HCT116 (cell line): ENCODE results near the gene OSBPL8. TPM values are rescaled to one million over a fixed set of nuclear protein-coding genes. Genes with fewer than 3 reads are reported as not detected.

Experiments used
- ATAC-seq: fragments of 200-7000 bp; cut with Tn5 transposase; 2 replicates; pipeline ENCODE4 v1.9.1; 2020; ENCODE audit warnings: mild to moderate bottlenecking, moderate library complexity
- BruUV-seq: library from RNA; stranded (reverse); fragments of 400-500 nt; replicated peaks from 2 replicates; lab custom pipeline; 2021; lab: Mats Ljungman, UMichigan
- CTCF ChIA-PET: fragments of 300-600 bp; sonication (Branson Sonifier 250); formaldehyde crosslinking; loops from one replicate; lab custom pipeline; 2021; ENCODE audit warnings: antibody characterized with exemption; lab: Charles Lee
- POLR2A ChIA-PET: fragments of 300-600, 350-600 bp; sonication (Branson Sonifier 250); formaldehyde crosslinking; loops from one replicate; lab custom pipeline; 2021; ENCODE audit warnings: antibody characterized with exemption; lab: Charles Lee
- RAD21 ChIA-PET, 2 experiments: fragments of 300-600 bp; sonication (Branson Sonifier 250); formaldehyde crosslinking; loops; one replicate each; lab custom pipeline; 2023; ENCODE audit warnings: low total read pairs in 2 of 2; ENCODE audit not compliant: uncharacterized antibody in 2 of 2, unreplicated experiment in 2 of 2, low non-redundant PET in 1 of 2; lab: Charles Lee
- DNase-seq: peaks from one replicate; pipeline ENCODE4 v3.0.0-alpha.2; 2010; ENCODE audit warnings: low read depth, low spot score
- H2AFZ ChIP-seq: fragments of 200-600 bp; shearing (Covaris generic), sonication (generic); 2 replicates; pipeline ENCODE4 v1.6.1; 2017; ENCODE audit warnings: low read depth, mixed run types, mixed read lengths, antibody characterized with exemption, low read length; ENCODE audit not compliant: poor library complexity, severe bottlenecking
- H3K27ac ChIP-seq: 2 replicates; pipeline ENCODE4 v1.5.1; 2012; ENCODE audit warnings: low read depth, low read length
- H3K27me3 ChIP-seq: fragments of 200-600 bp; sonication (generic); 2 replicates; pipeline ENCODE4 v1.6.1; 2016; ENCODE audit warnings: mixed run types, low read length, mixed read lengths; ENCODE audit not compliant: insufficient read depth
- H3K36me3 ChIP-seq, 2 experiments: fragments of 200-500 bp in 1 of 2; fragments of 200-600 bp in 1 of 2; sonication (Bioruptor generic) in 1 of 2; sonication (generic) in 1 of 2; 2 replicates each; pipeline versions ENCODE4 v1.5.1 to v1.6.1; 2014 to 2016; ENCODE audit warnings: low read length in 2 of 2, inconsistent platforms in 1 of 2, mixed read lengths in 1 of 2, mixed run types in 1 of 2; ENCODE audit not compliant: insufficient read depth in 2 of 2, control insufficient read depth in 1 of 2
- H3K4me1 ChIP-seq, 2 experiments: fragments of 200-600 bp in 1 of 2; sonication (generic) in 1 of 2; 2 replicates each; pipeline versions ENCODE4 v1.5.1 to v1.6.1; 2012 to 2017; ENCODE audit warnings: low read length in 2 of 2, inconsistent platforms in 1 of 2, mild to moderate bottlenecking in 1 of 2, mixed read lengths in 1 of 2, mixed run types in 1 of 2, moderate library complexity in 1 of 2; ENCODE audit not compliant: insufficient read depth in 2 of 2, control insufficient read depth in 1 of 2
- H3K4me2 ChIP-seq: fragments of 200-600 bp; sonication (generic); 2 replicates; pipeline ENCODE4 v1.6.1; 2017; ENCODE audit warnings: mixed run types, low read length, mixed read lengths
- H3K4me3 ChIP-seq, 2 experiments: fragments of 200-600 bp in 1 of 2; sonication (generic) in 1 of 2; replicated peaks in 1 of 2; 2 replicates each; pipeline ENCODE4 v1.5.1; 2011 to 2016; ENCODE audit warnings: low read length in 2 of 2, control low read depth in 1 of 2, low read depth in 1 of 2, mild to moderate bottlenecking in 1 of 2, mixed read lengths in 1 of 2, mixed run types in 1 of 2
- H3K79me2 ChIP-seq: fragments of 200-600 bp; sonication (generic); 2 replicates; pipeline ENCODE4 v1.6.1; 2017; ENCODE audit warnings: mild to moderate bottlenecking, mixed run types, low read length, moderate library complexity, mixed read lengths; ENCODE audit not compliant: insufficient read depth
- H3K9ac ChIP-seq: fragments of 200-600 bp; sonication (generic); 2 replicates; pipeline ENCODE4 v1.6.1; 2016; ENCODE audit warnings: low read length, mixed read lengths
- H3K9me2 ChIP-seq: fragments of 200-600 bp; sonication (generic), shearing (Covaris generic); 2 replicates; pipeline ENCODE4 v1.6.1; 2017; ENCODE audit warnings: mixed run types, mild to moderate bottlenecking, moderate library complexity; ENCODE audit not compliant: insufficient read depth
- H3K9me3 ChIP-seq, 2 experiments: fragments of 200-500 bp in 1 of 2; fragments of 200-600 bp in 1 of 2; sonication (Bioruptor generic) in 1 of 2; sonication (generic) in 1 of 2; 2 replicates each; pipeline ENCODE4 v1.6.1; 2014 to 2017; ENCODE audit warnings: low read length in 2 of 2, mixed read lengths in 2 of 2, inconsistent platforms in 1 of 2, low read depth in 1 of 2, mild to moderate bottlenecking in 1 of 2, mixed run types in 1 of 2, moderate library complexity in 1 of 2; ENCODE audit not compliant: control insufficient read depth in 1 of 2, insufficient read depth in 1 of 2
- H4K20me1 ChIP-seq: fragments of 200-600 bp; sonication (generic), shearing (Covaris generic); 2 replicates; pipeline ENCODE4 v1.6.1; 2017; ENCODE audit warnings: mixed run types, mild to moderate bottlenecking, moderate library complexity; ENCODE audit not compliant: insufficient read depth
- ATF3 ChIP-seq: IDR thresholded peaks from 2 replicates; pipeline ENCODE4 v1.6.1; 2012
- FOSL1 ChIP-seq: IDR thresholded peaks from 2 replicates; pipeline ENCODE4 v1.6.1; 2012; ENCODE audit warnings: low read depth
- ZNF274 ChIP-seq: fragments of 200-500 bp; sonication (Bioruptor generic); IDR thresholded peaks from 2 replicates; pipeline ENCODE4 v1.6.1; 2014; ENCODE audit warnings: mild to moderate bottlenecking, low read depth, low read length, inconsistent platforms
- intact Hi-C: fragments of 100-400 bp; cut with micrococcal nuclease; formaldehyde crosslinking; loops from 2 replicates; pipeline ENCODE4 v1.10.0; 2022
- total RNA-seq: library from RNA; stranded (reverse); gene quantifications from one replicate; pipeline ENCODE4 v1.2.1, GENCODE V29; 2021; ENCODE audit not compliant: unreplicated experiment
- TF ChIP-seq, protein P1 (sequence below), 3 experiments: fragments of 200-600 bp in 1 of 3; sonication (generic) in 1 of 3; IDR thresholded peaks in 2 of 3; conservative IDR thresholded peaks in 1 of 3; 2 replicates each; pipeline ENCODE4 v1.5.1; 2012 to 2017; ENCODE audit warnings: low read depth in 2 of 3, low read length in 2 of 3, antibody characterized with exemption in 1 of 3, borderline replicate concordance in 1 of 3, control low read depth in 1 of 3, mild to moderate bottlenecking in 1 of 3, mixed read lengths in 1 of 3, mixed run types in 1 of 3, moderate library complexity in 1 of 3; ENCODE audit not compliant: insufficient read depth in 1 of 3

OSBPL8 gene
- total RNA-seq, 1 experiment from 2014 or later = 115 TPM

- ATAC-seq (no peak), DNase-seq (no peak)
- no peak overlapping the region for H3K4me3 ChIP-seq
- no peaks in the 10 kb centered on the region for H3K9me3 ChIP-seq
- H3K27ac ChIP-seq = peak overlapping the region; percentile 70
- POLR2A ChIA-PET = no interaction called here
- peaks cover 41 to 76% of the 10 kb centered on the region in 2 experiments for H3K4me1 ChIP-seq
- no peaks in the 10 kb centered on the region for H4K20me1 ChIP-seq
- TF ChIP-seq, protein P1, sequence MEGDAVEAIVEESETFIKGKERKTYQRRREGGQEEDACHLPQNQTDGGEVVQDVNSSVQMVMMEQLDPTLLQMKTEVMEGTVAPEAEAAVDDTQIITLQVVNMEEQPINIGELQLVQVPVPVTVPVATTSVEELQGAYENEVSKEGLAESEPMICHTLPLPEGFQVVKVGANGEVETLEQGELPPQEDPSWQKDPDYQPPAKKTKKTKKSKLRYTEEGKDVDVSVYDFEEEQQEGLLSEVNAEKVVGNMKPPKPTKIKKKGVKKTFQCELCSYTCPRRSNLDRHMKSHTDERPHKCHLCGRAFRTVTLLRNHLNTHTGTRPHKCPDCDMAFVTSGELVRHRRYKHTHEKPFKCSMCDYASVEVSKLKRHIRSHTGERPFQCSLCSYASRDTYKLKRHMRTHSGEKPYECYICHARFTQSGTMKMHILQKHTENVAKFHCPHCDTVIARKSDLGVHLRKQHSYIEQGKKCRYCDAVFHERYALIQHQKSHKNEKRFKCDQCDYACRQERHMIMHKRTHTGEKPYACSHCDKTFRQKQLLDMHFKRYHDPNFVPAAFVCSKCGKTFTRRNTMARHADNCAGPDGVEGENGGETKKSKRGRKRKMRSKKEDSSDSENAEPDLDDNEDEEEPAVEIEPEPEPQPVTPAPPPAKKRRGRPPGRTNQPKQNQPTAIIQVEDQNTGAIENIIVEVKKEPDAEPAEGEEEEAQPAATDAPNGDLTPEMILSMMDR (IDR thresholded peaks at IDR 0.05 in 2 of 3, conservative IDR thresholded peaks at IDR 0.05 in 1 of 3; ENCODE audit: borderline replicate concordance in 1 of 3, insufficient read depth in 1 of 3, low read depth in 2 of 3, low read length in 2 of 3) = no peak
- 0 out of 2 replicates have a peak, but pooled peaks have one; percentile 23 for TF ChIP-seq FOSL1
- TF ChIP-seq ZNF274 = no peak
- intact Hi-C loops = no loop called here
- no peaks in the 10 kb centered on the region for H3K79me2 ChIP-seq
- BruUV-seq = TSS peak; percentile 28
- no peaks in the 10 kb centered on the region for H3K9me2 ChIP-seq
- H3K4me2 ChIP-seq = peak overlapping the region; percentile 29
- CTCF ChIA-PET = interaction anchor here (1.0 kb wide), 1 partner anchor 10 kb away, joined by 3 read pairs; no protein-coding TSS in a partner anchor
- H2AFZ ChIP-seq = no peak overlapping the region
- no peaks in the 10 kb centered on the region for H3K36me3 ChIP-seq
- H3K9ac ChIP-seq = no peak overlapping the region
- RAD21 ChIA-PET = no interaction called here
- no peaks in the 10 kb centered on the region for H3K27me3 ChIP-seq
These were observed 222.0 kb downstream of the OSBPL8 start for GRCh38 chr12:76337583-76337982.

DNA sequence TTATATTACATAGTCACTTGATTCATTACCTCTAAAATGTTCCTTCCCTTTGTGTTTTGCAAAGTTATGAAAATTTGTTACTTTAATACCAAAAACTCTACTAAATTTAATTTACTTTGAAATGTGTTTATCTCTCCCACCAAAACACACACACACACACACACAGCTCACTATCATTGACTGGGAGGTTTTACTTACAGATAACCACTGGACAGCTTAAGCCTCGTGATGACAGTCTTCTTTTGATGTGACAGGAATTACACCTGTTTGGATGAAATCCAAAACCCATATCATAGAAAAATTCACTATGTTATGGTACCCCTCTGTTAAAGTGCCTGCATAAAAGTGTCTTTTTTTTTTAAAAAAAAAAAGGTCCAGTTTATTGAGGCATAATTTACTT lies 227.0 kb downstream of the OSBPL8 start:
- ATAC-seq (no peak), DNase-seq (no peak)
- Histone ChIP-seq H3K27me3 (no peaks in the 10 kb centered on the region), H3K36me3 (no peaks in the 10 kb centered on the region), H4K20me1 (no peaks in the 10 kb centered on the region), H3K27ac (peak overlapping the region; percentile 70; the same call in 1 of the 2 replicates), H3K9me3 (no peaks in the 10 kb centered on the region), H3K4me2 (no peak overlapping the region), H3K9me2 (no peaks in the 10 kb centered on the region), H3K4me3 (no peak overlapping the region), H3K4me1 (peaks cover 40 to 76% of the 10 kb centered on the region in 2 experiments), H3K9ac (no peak overlapping the region), H2AFZ (no peak overlapping the region), H3K79me2 (no peaks in the 10 kb centered on the region)
- no peak for TF ChIP-seq ATF3
- POLR2A ChIA-PET = interaction anchor here (1.8 kb wide), 1 partner anchor 16 kb away, joined by 4 read pairs; the partner anchor contains the start of gene BBS10
- no TSS peak for BruUV-seq
- intact Hi-C loops = no loop called here
- CTCF ChIA-PET = no interaction called here
- RAD21 ChIA-PET = no interaction called here
